Activated CD8-positive, alpha-beta memory T cell treated with anti-CD3 and anti-CD28 coated beads for 1 hour (primary cell): ENCODE results near the gene CRYGD.

ENCODE experiments used
- DNase-seq, 2 donors: peaks; one replicate each; pipeline ENCODE4 v3.0.0-alpha.2; 2020; ENCODE audit warnings: low read depth in 1 of 2; ENCODE audit errors: extremely low read depth in 1 of 2

The CRYGD gene

GRCh38 chr2:208090420-208090819 is 33.9 kb downstream of the CRYGD start:
- no peak for DNase-seq

DNA sequence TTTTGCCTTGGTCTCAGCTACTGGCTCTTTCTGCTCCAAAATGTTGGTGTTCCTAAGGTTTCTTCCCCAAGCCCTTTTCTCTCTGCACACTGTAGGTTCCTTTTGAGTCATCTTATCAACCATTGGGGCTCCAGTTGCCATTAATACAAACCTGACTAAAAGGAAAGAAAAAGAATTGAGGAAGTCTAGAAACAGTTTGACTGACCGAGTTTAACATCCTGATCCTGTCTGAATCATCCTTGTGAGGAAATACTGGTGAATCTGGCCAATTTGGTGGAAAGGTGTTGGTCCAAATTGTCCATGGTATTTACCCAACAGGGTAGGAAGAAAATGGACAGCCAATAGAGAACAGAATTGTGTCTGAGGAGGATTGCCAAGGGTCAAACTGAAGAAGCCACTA is 38.3 kb downstream of the CRYGD start:
- DNase-seq, result no peak

DNA sequence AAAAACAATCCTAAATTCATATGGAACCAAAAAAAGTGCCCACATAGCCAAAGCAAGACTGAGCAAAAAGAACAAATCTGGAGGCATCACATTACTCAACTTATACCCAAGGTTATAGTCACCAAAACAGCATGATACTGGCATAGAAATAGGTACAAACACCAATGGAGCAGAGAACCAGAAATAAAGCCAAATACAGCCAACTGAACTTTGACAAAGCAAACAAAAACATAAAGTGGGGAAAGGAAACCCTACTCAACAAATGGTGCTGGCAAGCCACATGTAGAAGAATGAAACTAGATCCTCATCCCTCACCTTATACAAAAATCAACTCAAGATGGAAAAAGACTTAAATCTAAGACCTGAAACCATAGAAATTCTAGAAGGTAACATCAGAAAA is 40.5 kb downstream of the CRYGD start:
- DNase-seq, result no peak

GRCh38 chr2:208077276-208077675 is 47.0 kb downstream of the CRYGD start:
- DNase-seq, result no peak

GRCh38 chr2:208074610-208075356 is 49.5 kb downstream of the CRYGD start:
- no peak for DNase-seq

- DNase-seq, result peak; percentile 9 to 11
Measured at GRCh38 chr2:208072250-208072892, 52.0 kb downstream of the CRYGD start.
